Heart left ventricle (tissue), 13 donors: ENCODE results near the gene GTF3C5.

Experiments used
- CTCF ChIP-seq, 12 donors: fragments of 200-600 bp; sonication (generic) in 4 of 12; IDR thresholded peaks; one replicate each; pipeline versions ENCODE4 v1.5.0 to v1.8.0; 2018 to 2022; ENCODE audit warnings: antibody characterized with exemption in 12 of 12, mild to moderate bottlenecking in 5 of 12
- POLR2A ChIP-seq, 2 donors: fragments of 450-650 bp; IDR thresholded peaks; one replicate each; pipeline ENCODE4 v1.6.1; 2017; ENCODE audit warnings: antibody characterized with exemption in 2 of 2, mild to moderate bottlenecking in 2 of 2, moderate library complexity in 2 of 2
- donor health status: ischemic (EF 13 %, LVEDD 7.1; RV severe dilation, severe dysfunction).
- donor health status: DM: no; HTN: yes; CAD: no.
- donor health status: DM: no; HTN: no; CAD: no.
- donor health status: ischemic (EF 25% LVEDD 6.9; RV normal size, moderate dysfunction).
- donor health status: ischemic (EF 25% LVEDD 5.7; RV mildly dilated, moderate dysfunction).
- donor health status: ischemic (EF 35%, LVEDD 5.7; RV mildly dilated, moderate dysfunction).
- donor health status: nonischemic (EF 11% LVEDD 7.7; RV severe dilation, severe dysfunction).
- donor health status: DM: yes; HTN: yes; CAD: no.
- donor health status: PGD.
- donor health status: ischemic (EF 29% LVEDD 5.4; RV normal size, mild dysfunction).
- donor health status: nonischemic (EF 23%, LVEDD 6.1; RV moderate dilation, normal function).

- TF ChIP-seq CTCF (IDR thresholded peaks at IDR 0.05) (no peak), POLR2A (IDR thresholded peaks at IDR 0.05) (no peak)
Measured at GRCh38 chr9:133057006-133057405, 26.2 kb downstream of the GTF3C5 start.
